MM.1S (cell line): ENCODE results near the gene RPS6KC1.
"Not testable (repeated sequence)": the region's sequence is repeated elsewhere in the genome, so short reads cannot be mapped to it uniquely, and the experiment has no call there.

Experiments used
- DNase-seq: peaks from one replicate; pipeline ENCODE4 v3.0.0-alpha.2; 2015
- H2AFZ ChIP-seq: fragments of 300-600 bp; sonication (generic); 2 replicates; pipeline ENCODE4 v1.6.0; 2016; ENCODE audit warnings: antibody characterized with exemption, low read length
- H3F3A ChIP-seq: fragments of 300-600 bp; sonication (generic); 2 replicates; pipeline ENCODE4 v1.6.1; 2016; ENCODE audit warnings: mild to moderate bottlenecking, antibody characterized with exemption, low read length, moderate library complexity, mixed read lengths; ENCODE audit not compliant: insufficient read depth
- H3K27ac ChIP-seq: fragments of 300-600 bp; sonication (generic); 2 replicates; pipeline ENCODE4 v1.5.1; 2016; ENCODE audit warnings: mild to moderate bottlenecking, low read length
- H3K27me3 ChIP-seq: fragments of 300-600 bp; sonication (generic); replicated peaks from 2 replicates; pipeline ENCODE4 v1.6.0; 2016; ENCODE audit warnings: low read length; ENCODE audit not compliant: insufficient read depth
- H3K36me3 ChIP-seq: fragments of 300-600 bp; sonication (generic); replicated peaks from 2 replicates; pipeline ENCODE4 v1.6.1; 2016; ENCODE audit warnings: mild to moderate bottlenecking, low read length, mixed read lengths; ENCODE audit not compliant: insufficient read depth
- H3K4me1 ChIP-seq: fragments of 300-600 bp; sonication (generic); 2 replicates; pipeline ENCODE4 v1.6.1; 2016; ENCODE audit warnings: low read length, mixed read lengths
- H3K4me2 ChIP-seq: fragments of 300-600 bp; sonication (generic); 2 replicates; pipeline ENCODE4 v1.6.0; 2016; ENCODE audit warnings: low read depth, low read length
- H3K4me3 ChIP-seq: fragments of 300-600 bp; sonication (generic); 2 replicates; pipeline ENCODE4 v1.5.1; 2016; ENCODE audit warnings: low read length, mixed read lengths
- H3K79me2 ChIP-seq: fragments of 300-600 bp; sonication (generic); 2 replicates; pipeline ENCODE4 v1.6.1; 2016; ENCODE audit warnings: mixed run types, low read length, mixed read lengths
- H3K9ac ChIP-seq: fragments of 300-600 bp; sonication (generic); 2 replicates; pipeline ENCODE4 v1.6.1; 2016; ENCODE audit warnings: low read length, mixed read lengths
- H3K9me2 ChIP-seq: fragments of 300-600 bp; sonication (generic); replicated peaks from 2 replicates; pipeline ENCODE4 v1.6.1; 2016; ENCODE audit warnings: mild to moderate bottlenecking, low read length, mixed read lengths; ENCODE audit not compliant: insufficient read depth
- H3K9me3 ChIP-seq: fragments of 300-600 bp; sonication (generic); replicated peaks from 2 replicates; pipeline ENCODE4 v1.6.1; 2016; ENCODE audit warnings: mild to moderate bottlenecking, low read length, mixed read lengths; ENCODE audit not compliant: insufficient read depth
- H4K20me1 ChIP-seq: fragments of 300-600 bp; sonication (generic); 2 replicates; pipeline ENCODE4 v1.6.1; 2016; ENCODE audit warnings: mild to moderate bottlenecking, low read length, moderate library complexity, mixed read lengths; ENCODE audit not compliant: insufficient read depth
- CTCF ChIP-seq: fragments of 300-600 bp; sonication (generic); IDR thresholded peaks from 2 replicates; pipeline ENCODE4 v1.5.1; 2016; ENCODE audit warnings: antibody characterized with exemption, low read length, mixed read lengths
- EZH2 ChIP-seq: fragments of 300-600 bp; sonication (generic); optimal IDR thresholded peaks from 2 replicates; pipeline ENCODE3; 2017; ENCODE audit warnings: low read depth, mild to moderate bottlenecking, antibody characterized with exemption, low read length, mixed read lengths
- EZH2phosphoT487 ChIP-seq: fragments of 300-600 bp; sonication (generic); IDR thresholded peaks from 2 replicates; pipeline ENCODE4 v1.6.1; 2018; ENCODE audit warnings: antibody characterized with exemption, low read length

RPS6KC1 gene

GRCh38 chr1:213020016-213020415 is 31.0 kb upstream of the RPS6KC1 start:
- Histone ChIP-seq H4K20me1 (no peaks in the 10 kb centered on the region), H2AFZ (no peak overlapping the region), H3K4me1 (no peaks in the 10 kb centered on the region), H3K27me3 (no peaks in the 10 kb centered on the region), H3K79me2 (peaks cover 2% of the 10 kb centered on the region), H3F3A (peaks cover 3% of the 10 kb centered on the region; the same call in 1 of the 2 replicates), H3K4me2 (no peak overlapping the region), H3K9me3 (0 out of 2 replicates have a peak, but pooled peaks cover 3% of the 10 kb centered on the region), H3K4me3 (no peak overlapping the region), H3K36me3 (no peaks in the 10 kb centered on the region), H3K9ac (no peak overlapping the region), H3K27ac (no peak overlapping the region), H3K9me2 (no peaks in the 10 kb centered on the region)
- TF ChIP-seq EZH2 (no peak), CTCF (no peak), EZH2phosphoT487 (no peak)
- no peak for DNase-seq

GRCh38 chr1:213027024-213027423 is 24.0 kb upstream of the RPS6KC1 start:
- H4K20me1 ChIP-seq, H3K36me3 ChIP-seq: not testable (repeated sequence)

GRCh38 chr1:213032651-213033050 is 18.4 kb upstream of the RPS6KC1 start:
- Histone ChIP-seq H3K4me1 (no peaks in the 10 kb centered on the region), H3K9ac (no peak overlapping the region), H3F3A (no peaks in the 10 kb centered on the region), H3K36me3 (no peaks in the 10 kb centered on the region), H3K9me3 (no peaks in the 10 kb centered on the region), H3K27ac (no peak overlapping the region), H2AFZ (no peak overlapping the region), H3K4me3 (no peak overlapping the region), H4K20me1 (no peaks in the 10 kb centered on the region), H3K4me2 (no peak overlapping the region), H3K79me2 (no peaks in the 10 kb centered on the region), H3K27me3 (no peaks in the 10 kb centered on the region), H3K9me2 (no peaks in the 10 kb centered on the region)
- no peak for TF ChIP-seq EZH2phosphoT487
- no peak for TF ChIP-seq EZH2
- TF ChIP-seq CTCF, result no peak
- DNase-seq, result no peak

More at GRCh38 chr1:213027024-213027423, 24.0 kb upstream of the RPS6KC1 start:
- not testable (repeated sequence) for H3K9me2 ChIP-seq, H3K9me3 ChIP-seq, H3K9ac ChIP-seq, H3K27me3 ChIP-seq, H3K4me3 ChIP-seq, H3K4me2 ChIP-seq, H3F3A ChIP-seq, H3K27ac ChIP-seq, H3K79me2 ChIP-seq, H2AFZ ChIP-seq, DNase-seq, H3K4me1 ChIP-seq

GRCh38 chr1:213034713-213035112 is 16.3 kb upstream of the RPS6KC1 start:
- no peak for TF ChIP-seq EZH2phosphoT487
- TF ChIP-seq EZH2, result no peak
- no peaks in the 10 kb centered on the region for H3K9me3 ChIP-seq
- no peak overlapping the region for H2AFZ ChIP-seq
- no peaks in the 10 kb centered on the region for H3K4me1 ChIP-seq
- H3K9me2 ChIP-seq, result no peaks in the 10 kb centered on the region
- no peaks in the 10 kb centered on the region for H3K79me2 ChIP-seq
- no peak overlapping the region for H3K27ac ChIP-seq
- no peak overlapping the region for H3K4me3 ChIP-seq
- H3K4me2 ChIP-seq, result no peak overlapping the region
- H3F3A ChIP-seq, result no peaks in the 10 kb centered on the region
- no peak overlapping the region for H3K9ac ChIP-seq
- no peaks in the 10 kb centered on the region for H4K20me1 ChIP-seq
- no peak for DNase-seq
- no peaks in the 10 kb centered on the region for H3K36me3 ChIP-seq
- H3K27me3 ChIP-seq, result no peaks in the 10 kb centered on the region
